GM12878 (cell line): ENCODE data around the gene DDX4.

Experiments used
- CBFB ChIP-seq: IDR thresholded peaks from 2 replicates; pipeline ENCODE4 v1.6.1; 2016; ENCODE audit warnings: antibody characterized with exemption, low read depth
- CHD1 ChIP-seq: IDR thresholded peaks from 2 replicates; pipeline ENCODE4 v1.6.1; 2012; ENCODE audit warnings: low read depth, low read length, improper control_type of control experiment
- CREM ChIP-seq: IDR thresholded peaks from 2 replicates; pipeline ENCODE4 v1.6.1; 2014; ENCODE audit warnings: antibody characterized with exemption, low read depth
- CTCF ChIP-seq, 3 experiments: IDR thresholded peaks in 2 of 3; conservative IDR thresholded peaks in 1 of 3; 2 replicates each; pipeline ENCODE4 v1.5.1; 2011; ENCODE audit warnings: low read depth in 3 of 3, low read length in 3 of 3, mild to moderate bottlenecking in 3 of 3, control low read depth in 2 of 3, moderate library complexity in 2 of 3, inconsistent platforms in 1 of 3, mixed read lengths in 1 of 3; ENCODE audit not compliant: control insufficient read depth in 2 of 3, insufficient read depth in 1 of 3; ENCODE audit errors: extremely low read depth in 1 of 3
- EP300 ChIP-seq, 2 experiments: fragments of 150-350 bp in 1 of 2; IDR thresholded peaks; 2 replicates each; pipeline ENCODE4 v1.6.1; 2011 to 2012; ENCODE audit warnings: low read depth in 2 of 2, low read length in 2 of 2, borderline replicate concordance in 1 of 2, improper control_type of control experiment in 1 of 2, inconsistent platforms in 1 of 2; ENCODE audit not compliant: control insufficient read depth in 1 of 2
- RFX5 ChIP-seq: IDR thresholded peaks from 2 replicates; pipeline ENCODE4 v1.6.1; 2011; ENCODE audit warnings: low read depth, low read length, improper control_type of control experiment
- SP1 ChIP-seq: IDR thresholded peaks from one replicate; pipeline ENCODE4 v1.6.1; 2011; ENCODE audit warnings: low read depth, low read length
- STAT3 ChIP-seq: IDR thresholded peaks from 2 replicates; pipeline ENCODE4 v1.6.1; 2011; ENCODE audit warnings: low read depth, low read length, improper control_type of control experiment
- ZBTB40 ChIP-seq: fragments of 450-650 bp; IDR thresholded peaks from 2 replicates; pipeline ENCODE4 v1.6.1; 2016; ENCODE audit warnings: mild to moderate bottlenecking, moderate library complexity, borderline replicate concordance
- ZNF274 ChIP-seq: IDR thresholded peaks from one replicate; pipeline ENCODE4 v1.8.0; 2011; ENCODE audit not compliant: insufficient read length, insufficient read depth

- TF ChIP-seq STAT3 (no peak), ZNF274 (no peak), EP300 (IDR thresholded peaks at IDR 0.05; ENCODE audit: borderline replicate concordance in 1 of 2, control insufficient read depth in 1 of 2, low read depth in 2 of 2, low read length in 2 of 2) (no peak), CHD1 (no peak), CREM (no peak), ZBTB40 (no peak), SP1 (no peak), RFX5 (no peak), CTCF (IDR thresholded peaks at IDR 0.05 in 2 of 3, conservative IDR thresholded peaks at IDR 0.05 in 1 of 3; ENCODE audit: control insufficient read depth in 2 of 3, extremely low read depth in 1 of 3, insufficient read depth in 1 of 3, low read depth in 3 of 3, low read length in 3 of 3) (no peak), CBFB (no peak)
These were observed 13.6 kb upstream of the DDX4 start for GRCh38 chr5:55724281-55724680.
